K562 (cell line): ENCODE measurements around the gene HSPA14. TPM values are rescaled to one million over a fixed set of nuclear protein-coding genes. Genes with fewer than 3 reads are reported as not detected.

Source experiments
- polyA plus RNA-seq, 8 experiments: library from polyadenylated mRNA; depleted of rRNA in 4 of 8; stranded (reverse) in 5 of 8; unstranded in 3 of 8; fragments of >200 nt; fragmentation: Nextera tagmentation in 2 of 8; fragmentation: Illumina TruSeq in 1 of 8; extraction: Ambion mirVana in 2 of 8; extraction: Trizol in 1 of 8; gene quantifications; 2 replicates each; pipeline versions ENCODE4 v1.2.1 to v1.2.3, GENCODE V29; 2011 to 2014; ENCODE audit warnings: inconsistent platforms in 1 of 8, missing spikeins in 1 of 8
- total RNA-seq, 7 experiments: library from RNA; depleted of rRNA in 6 of 7; stranded (reverse); fragments of >200 nt in 6 of 7; fragmentation: Illumina TruSeq in 2 of 7; extraction: Trizol in 2 of 7; gene quantifications; 2 replicates each; pipeline versions ENCODE4 v1.2.1 to v1.2.3, GENCODE V29; 2011 to 2021; ENCODE audit warnings: low replicate concordance in 1 of 7
- TF ChIP-seq, protein P1 (sequence below): fragments of 450-650 bp; IDR thresholded peaks from 2 replicates; pipeline ENCODE4 v1.6.1; 2016; ENCODE audit warnings: low read depth

HSPA14 gene
- total and polyA plus RNA-seq, 9 of the 15 experiments (the other 6 are each of a cell fraction or from before 2014, with no cell fraction given), result 41.9 to 75.0 (median 63.2) TPM

DNA sequence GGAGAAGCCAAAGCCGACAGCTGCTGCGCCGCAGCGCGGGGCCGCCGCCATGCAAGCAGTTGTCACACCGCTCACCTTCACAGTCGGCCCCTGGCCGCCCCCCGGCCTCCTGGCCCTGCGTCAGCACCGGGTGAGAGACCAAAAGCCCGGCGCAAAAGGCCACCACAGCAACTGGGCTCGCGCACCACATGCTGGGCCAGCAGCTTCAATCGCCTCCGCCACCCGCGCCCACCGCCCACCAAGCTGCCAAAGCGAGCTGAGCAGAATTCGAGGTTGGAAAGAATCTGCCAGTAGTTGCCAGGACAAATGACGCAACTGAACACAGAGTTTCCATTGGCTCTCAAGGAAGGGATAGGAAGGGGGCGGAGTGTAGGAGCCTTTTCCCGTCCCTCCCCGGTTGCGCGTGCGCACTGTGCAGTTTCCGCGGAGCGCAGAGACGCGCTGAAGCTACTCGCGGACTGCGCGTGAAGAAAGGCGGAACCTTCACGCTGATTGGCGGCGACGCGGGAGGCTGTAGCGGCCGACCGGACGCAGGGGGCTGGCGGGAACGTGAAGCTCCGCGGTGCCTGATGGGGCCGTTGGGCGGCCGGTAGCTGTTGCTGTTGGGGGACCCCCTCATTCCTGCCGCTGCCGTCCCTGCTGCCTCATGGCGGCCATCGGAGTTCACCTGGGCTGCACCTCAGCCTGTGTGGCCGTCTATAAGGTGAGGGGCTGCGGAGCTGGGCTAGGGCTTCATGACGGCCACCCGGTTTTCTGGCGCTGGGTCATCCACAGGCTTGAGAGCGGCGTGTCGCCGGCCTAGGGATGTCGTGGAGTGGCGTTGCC, at the start of gene HSPA14, which contains the start of the genes CDNF and MSANTD7 (continued):
- TF ChIP-seq, protein P1, sequence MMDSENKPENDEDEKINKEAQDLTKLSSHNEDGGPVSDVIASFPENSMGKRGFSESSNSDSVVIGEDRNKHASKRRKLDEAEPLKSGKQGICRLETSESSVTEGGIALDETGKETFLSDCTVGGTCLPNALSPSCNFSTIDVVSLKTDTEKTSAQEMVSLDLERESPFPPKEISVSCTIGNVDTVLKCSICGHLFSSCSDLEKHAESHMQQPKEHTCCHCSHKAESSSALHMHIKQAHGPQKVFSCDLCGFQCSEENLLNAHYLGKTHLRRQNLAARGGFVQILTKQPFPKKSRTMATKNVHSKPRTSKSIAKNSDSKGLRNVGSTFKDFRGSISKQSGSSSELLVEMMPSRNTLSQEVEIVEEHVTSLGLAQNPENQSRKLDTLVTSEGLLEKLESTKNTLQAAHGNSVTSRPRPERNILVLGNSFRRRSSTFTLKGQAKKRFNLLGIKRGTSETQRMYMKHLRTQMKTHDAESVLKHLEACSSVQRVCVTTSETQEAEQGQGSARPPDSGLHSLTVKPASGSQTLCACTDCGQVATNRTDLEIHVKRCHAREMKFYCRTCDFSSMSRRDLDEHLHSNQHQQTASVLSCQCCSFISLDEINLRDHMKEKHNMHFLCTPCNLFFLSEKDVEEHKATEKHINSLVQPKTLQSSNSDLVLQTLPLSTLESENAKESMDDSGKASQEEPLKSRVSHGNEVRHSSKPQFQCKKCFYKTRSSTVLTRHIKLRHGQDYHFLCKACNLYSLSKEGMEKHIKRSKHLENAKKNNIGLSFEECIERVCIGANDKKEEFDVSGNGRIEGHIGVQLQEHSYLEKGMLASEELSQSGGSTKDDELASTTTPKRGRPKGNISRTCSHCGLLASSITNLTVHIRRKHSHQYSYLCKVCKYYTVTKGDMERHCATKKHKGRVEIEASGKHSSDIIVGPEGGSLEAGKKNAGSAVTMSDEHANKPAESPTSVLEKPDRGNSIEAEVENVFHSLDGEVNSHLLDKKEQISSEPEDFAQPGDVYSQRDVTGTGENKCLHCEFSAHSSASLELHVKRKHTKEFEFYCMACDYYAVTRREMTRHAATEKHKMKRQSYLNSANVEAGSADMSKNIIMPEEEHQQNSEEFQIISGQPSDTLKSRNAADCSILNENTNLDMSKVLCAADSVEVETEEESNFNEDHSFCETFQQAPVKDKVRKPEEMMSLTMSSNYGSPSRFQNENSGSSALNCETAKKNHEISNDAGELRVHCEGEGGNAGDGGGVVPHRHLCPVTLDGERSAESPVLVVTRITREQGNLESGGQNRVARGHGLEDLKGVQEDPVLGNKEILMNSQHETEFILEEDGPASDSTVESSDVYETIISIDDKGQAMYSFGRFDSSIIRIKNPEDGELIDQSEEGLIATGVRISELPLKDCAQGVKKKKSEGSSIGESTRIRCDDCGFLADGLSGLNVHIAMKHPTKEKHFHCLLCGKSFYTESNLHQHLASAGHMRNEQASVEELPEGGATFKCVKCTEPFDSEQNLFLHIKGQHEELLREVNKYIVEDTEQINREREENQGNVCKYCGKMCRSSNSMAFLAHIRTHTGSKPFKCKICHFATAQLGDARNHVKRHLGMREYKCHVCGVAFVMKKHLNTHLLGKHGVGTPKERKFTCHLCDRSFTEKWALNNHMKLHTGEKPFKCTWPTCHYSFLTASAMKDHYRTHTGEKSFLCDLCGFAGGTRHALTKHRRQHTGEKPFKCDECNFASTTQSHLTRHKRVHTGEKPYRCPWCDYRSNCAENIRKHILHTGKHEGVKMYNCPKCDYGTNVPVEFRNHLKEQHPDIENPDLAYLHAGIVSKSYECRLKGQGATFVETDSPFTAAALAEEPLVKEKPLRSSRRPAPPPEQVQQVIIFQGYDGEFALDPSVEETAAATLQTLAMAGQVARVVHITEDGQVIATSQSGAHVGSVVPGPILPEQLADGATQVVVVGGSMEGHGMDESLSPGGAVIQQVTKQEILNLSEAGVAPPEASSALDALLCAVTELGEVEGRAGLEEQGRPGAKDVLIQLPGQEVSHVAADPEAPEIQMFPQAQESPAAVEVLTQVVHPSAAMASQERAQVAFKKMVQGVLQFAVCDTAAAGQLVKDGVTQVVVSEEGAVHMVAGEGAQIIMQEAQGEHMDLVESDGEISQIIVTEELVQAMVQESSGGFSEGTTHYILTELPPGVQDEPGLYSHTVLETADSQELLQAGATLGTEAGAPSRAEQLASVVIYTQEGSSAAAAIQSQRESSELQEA, result no peak
